Activated CD4-positive, alpha-beta T cell treated with anti-CD3 and anti-CD28 coated beads for 48 hours (primary cell): ENCODE data around the gene CREB1.

ENCODE experiments used
- DNase-seq: peaks from one replicate; pipeline ENCODE4 v3.0.0-alpha.2; 2020

Gene CREB1

GRCh38 chr2:207543272-207543671 lies 13.5 kb downstream of the CREB1 start:
- no peak for DNase-seq

DNA sequence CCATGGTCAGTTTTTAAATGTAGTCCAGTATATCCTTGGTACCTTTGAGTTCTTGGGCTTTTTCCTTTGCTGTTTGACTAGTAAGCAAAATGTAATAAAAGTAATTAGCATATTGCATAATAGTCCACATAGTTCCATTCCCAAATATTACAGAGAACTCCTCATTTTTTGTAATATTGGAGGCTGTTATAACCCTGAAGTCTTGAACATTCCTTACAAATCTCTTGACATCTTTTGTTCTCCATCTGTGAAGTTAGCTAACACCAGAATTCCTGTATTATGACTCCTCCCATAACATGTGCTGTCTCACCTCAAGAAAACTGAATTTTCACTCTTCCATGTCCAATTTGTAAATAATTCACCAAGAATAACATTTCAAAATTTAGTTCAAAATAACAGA lies 17.1 kb downstream of the CREB1 start:
- no peak for DNase-seq

DNA sequence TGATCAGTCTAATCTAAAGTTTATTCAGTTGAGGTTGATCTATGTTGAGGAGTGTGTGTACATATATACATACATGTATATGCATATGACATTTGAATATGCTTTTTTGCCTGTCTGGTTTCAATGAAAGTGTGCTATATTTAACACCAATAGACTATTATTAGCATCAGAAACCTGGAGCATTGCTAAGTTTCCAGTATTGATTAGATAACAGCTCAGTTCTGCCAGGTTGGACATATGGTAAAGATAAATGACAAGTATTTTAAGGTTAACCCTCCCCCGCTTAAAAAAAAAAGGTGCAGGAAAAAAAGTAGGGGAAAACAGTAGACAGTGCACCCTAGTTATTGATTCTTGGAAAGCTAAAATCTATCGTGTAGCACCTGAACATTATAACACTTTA lies 19.4 kb downstream of the CREB1 start:
- no peak for DNase-seq

DNA sequence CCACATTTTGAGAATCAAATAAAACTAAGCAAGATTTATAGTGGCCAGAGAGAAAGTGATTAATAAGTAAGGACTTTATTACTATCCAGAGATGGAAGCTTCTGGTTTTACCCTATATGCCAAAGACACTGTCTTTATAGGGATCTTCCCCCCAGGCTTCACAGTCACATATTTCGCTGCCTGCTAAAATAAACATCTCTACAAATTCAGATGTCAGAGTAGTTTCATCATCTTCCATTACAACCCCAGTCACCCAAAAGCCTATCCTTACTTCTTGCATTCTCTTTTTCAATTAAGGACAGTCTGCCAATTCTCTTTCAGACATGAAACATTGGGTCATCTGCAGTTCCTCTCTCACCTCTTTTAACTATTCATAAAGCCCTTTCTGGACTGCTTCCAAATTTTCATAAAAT lies 28.3 kb downstream of the CREB1 start:
- no peak for DNase-seq

GRCh38 chr2:207561386-207562080 lies 31.8 kb downstream of the CREB1 start:
- DNase-seq = no peak

DNA sequence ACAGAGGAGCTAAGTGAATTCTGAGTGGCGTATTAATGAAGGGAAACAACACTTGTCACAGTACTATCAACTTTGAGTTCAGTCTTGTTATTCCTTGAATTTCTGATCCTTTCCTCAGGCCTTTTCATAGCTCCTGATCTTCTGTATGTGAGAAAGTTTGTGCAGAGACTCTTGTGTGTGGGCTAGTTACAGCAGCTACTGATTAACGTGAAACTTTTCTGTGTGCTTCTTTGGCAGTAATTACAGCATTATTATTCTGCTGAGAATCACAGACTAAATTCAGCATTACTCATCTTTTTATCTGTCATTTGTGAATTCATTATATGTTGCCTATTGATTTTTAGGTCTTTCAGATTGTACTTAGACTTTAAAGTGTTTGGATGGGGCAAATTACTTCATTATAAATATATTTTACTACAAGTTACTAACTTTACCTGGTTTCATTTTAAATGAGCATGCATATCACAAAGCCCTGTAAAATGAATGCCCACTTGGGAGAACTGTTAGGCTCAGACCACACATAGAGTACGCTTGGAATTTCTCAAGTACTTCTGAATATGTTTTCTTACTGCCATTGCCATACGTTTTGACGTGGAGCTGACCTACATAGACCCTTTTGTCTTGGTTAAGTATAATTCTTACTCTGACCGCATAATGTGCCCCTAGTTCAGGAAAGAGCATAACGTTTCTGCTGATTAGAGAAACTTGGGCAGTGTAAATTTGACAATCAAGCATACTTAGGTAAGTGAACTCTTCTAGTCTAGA lies 36.2 kb downstream of the CREB1 start:
- no peak for DNase-seq

GRCh38 chr2:207567671-207568070 lies 37.9 kb downstream of the CREB1 start:
- no peak for DNase-seq

- no peak for DNase-seq
Observed at GRCh38 chr2:207571370-207571769, 41.6 kb downstream of the CREB1 start.

DNA sequence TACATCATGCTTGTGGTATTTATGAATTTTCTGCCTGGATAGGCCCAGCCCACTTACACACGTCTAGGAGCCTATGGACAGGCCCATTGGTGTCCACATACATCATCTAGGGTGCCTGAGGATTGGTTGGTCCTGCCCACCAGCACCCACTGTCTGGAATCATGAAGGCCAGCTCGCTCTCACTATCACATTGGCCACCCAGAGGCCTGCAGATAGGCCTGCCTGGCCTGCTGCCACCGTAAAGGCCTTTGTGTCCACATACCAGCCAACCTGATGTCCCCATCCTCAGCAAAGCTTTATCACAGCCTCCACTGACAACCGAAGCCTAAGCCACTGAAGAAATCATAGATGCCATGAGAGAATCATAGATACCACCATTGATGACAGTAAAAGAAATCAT lies 55.2 kb downstream of the CREB1 start:
- no peak for DNase-seq

GRCh38 chr2:207587305-207587704 lies 57.5 kb downstream of the CREB1 start:
- DNase-seq = no peak

DNA sequence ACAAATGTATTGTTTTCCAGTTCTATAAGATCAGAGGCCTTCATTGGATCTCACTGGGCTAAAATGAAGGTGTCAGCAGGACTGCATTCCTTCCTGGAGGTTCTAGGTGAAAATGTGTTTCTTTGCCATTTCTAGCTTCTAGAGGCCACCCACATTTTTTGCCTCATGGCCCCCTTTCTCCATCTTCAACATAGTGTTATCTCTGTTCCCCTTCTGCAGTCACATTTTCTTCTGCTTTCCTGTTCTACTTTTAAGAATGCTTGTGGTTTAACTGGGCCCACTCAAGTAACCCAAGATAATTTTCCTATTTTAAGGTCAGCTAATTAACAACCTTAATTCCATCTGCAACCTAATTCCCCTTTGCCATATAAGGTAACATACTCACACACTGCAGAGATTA lies 59.4 kb downstream of the CREB1 start:
- no peak for DNase-seq

GRCh38 chr2:207593277-207593676 lies 63.5 kb downstream of the CREB1 start:
- no peak for DNase-seq

DNA sequence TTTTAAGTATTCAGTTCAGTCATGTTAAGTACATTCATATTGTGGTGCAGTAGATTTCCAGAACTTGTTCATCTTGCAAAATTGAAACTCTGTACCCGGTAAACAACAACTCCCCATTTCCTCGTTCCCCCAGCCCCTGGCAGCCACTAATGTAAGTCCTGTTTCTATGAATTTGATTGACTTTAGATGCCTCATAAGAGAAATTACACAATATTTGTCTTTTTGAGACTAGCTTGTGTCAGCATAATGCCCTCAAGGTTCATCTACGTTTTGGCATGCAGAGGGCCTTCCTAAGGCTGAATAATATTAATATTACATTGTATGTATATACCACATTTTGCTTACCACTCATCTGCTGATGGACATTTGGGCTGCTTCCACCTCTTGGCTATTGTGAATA lies 64.5 kb downstream of the CREB1 start:
- no peak for DNase-seq

- DNase-seq = no peak
Observed at GRCh38 chr2:207594731-207595130, 65.0 kb downstream of the CREB1 start.

GRCh38 chr2:207599636-207600035 lies 69.9 kb downstream of the CREB1 start:
- DNase-seq = no peak

- DNase-seq = no peak
Observed at GRCh38 chr2:207600231-207600630, 70.5 kb downstream of the CREB1 start.

DNA sequence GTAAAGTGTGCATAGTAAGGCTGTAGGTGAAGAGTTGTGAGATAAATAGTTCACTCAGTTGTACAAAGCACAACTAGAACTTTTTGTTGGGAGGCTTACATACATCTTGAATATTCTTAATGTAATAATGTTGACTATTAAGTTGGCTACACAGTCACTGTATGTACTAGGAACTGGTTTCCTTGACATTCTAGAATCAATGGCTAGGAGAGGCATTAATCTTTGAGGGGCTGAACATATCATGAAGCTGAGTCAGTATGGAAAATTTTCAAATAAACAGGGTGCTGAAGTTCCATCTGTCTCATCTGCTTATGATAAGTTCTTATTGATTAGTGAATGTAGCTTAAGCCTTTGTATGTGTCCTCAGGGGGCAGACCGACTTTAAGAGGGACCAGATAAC lies 72.0 kb downstream of the CREB1 start:
- DNase-seq = no peak

DNA sequence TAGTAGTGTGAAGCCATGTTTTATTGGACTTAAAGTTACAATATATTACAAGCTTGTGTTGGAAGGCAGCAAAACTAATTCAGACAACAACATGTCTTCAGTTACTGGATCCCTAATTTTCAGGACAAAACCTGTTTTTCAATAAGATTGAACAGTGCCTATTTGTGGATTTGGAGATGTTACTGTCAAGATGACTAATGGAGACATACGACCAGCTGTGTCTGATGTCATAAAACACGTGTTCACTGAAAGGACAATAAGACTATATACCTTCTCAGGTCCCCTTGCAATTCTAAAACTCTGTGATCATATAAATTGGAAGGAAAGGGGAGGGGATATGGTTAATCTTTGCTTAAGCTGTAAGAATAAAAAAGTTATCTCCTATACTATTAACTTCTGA lies 73.7 kb downstream of the CREB1 start:
- no peak for DNase-seq

DNA sequence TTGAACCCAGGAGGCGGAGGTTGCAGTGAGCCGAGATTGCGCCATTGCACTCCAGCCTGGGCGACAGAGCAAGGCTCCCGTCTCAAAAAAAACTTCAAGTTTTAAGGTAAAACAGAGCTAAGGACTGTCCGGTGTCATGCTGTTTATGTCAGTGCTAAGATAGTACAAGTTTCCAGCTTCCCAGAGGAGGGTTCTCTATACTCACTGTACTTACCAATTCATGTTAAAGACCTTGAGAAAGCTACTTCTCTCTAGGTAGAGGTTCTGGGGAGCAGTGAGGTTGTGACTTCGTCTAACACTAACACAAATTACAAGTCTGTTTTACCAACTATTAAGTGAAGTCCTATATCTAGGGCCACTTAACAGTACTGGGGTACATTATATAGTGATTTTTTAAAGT lies 76.6 kb downstream of the CREB1 start:
- DNase-seq = no peak

DNA sequence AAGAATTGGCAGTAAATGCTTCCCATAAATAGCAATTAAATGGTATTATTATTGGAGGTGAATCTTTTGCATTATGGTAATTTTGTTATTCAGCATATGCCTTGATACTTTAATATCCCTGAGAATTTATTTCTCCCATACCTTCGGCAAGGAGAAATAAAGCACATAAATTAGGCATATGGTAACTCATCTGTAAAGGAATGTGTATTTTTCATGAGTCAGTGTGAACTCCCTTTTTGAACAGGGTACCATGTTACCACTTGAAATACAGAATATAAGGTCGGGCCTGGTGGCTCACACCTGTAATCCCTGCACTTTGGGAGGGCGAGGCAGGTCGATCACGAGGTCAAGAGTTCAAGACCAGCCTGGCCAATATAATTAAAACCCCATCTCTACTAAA lies 77.1 kb downstream of the CREB1 start:
- DNase-seq = no peak

DNA sequence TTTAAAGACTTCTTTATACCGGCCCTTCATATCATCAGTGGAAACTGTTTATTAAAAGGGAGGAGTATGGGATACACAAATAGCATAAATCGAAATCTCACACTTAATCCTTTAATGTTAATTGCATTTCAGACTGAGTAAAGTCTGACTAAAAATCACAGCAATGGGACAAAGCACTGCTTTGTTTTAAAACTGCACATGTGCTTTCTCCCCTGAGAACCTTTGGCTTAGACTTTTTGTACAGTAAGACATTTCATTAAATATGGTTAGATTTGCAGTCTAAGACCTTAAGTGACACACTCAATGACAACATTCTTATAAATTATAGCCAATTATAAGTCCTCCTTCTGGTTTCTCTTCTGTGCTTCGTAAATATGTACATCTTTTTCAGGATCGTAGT lies 83.0 kb downstream of the CREB1 start:
- DNase-seq = no peak

DNA sequence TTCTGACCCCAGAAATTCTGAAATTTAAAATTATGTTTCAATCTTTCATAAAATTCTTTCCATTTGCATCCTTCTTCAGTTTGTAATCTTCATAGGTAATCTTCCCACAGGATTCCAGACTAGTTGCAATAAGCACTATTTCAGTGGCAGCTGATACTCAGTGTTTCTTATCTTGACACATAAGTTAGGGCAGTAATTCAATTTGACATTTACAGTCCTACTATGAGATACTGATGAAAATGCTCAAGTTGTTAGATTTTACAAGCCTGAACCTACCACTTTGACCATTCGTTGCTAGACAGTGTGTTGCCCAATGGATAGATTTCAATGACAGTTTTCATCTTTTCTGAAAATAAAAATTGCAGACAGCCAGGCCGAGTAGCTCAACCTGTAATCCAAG lies 85.1 kb downstream of the CREB1 start:
- no peak for DNase-seq

DNA sequence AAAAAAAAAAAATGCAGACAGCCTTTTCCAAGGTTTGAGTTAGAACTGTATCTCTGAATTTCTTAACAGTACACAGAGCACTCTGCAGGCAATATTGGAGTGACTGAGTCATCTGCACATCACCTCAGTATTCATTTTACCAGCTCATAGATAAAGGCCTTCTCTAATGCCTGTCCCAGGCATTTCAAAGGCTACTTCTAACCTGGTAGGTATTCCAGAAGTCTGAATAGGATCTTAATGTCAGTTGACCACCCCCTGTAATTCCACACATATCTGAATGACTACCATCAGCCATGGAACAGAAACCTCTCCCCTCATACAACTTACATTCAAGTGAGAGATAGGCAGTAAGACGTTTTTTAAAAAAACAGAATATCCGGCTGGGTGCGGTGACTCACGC lies 86.4 kb downstream of the CREB1 start:
- DNase-seq = no peak

DNA sequence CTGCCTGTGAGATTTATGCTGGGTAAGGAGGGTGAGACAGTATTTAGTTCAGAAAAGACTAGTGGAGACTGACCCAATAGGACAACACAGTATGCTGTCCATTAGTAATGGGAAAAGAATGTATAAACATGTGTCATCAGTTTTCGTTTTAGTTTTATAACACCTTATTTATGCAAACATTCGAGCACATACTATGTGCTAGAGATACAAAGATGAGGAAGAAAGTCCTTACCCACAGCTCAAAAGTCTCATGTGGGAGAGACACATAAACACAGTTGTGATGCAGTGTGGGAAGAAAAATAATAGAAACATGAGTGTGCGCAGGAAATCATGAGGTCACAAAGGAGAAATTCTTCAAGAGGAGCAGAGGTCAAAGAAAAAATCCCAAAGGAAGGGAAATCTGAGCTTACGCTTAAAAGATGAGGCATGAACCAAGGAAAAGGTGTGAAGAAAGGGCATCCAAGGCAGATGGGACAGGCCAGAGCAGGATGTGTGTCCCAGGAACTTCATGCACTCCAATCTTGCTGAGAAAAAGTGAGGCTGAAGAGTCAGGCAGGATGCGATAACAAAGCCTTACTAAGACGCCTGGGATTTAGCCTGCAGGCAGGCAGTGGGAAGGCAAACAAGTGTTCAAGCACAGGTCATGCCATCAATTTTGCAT lies 87.4 kb downstream of the CREB1 start:
- DNase-seq = no peak
